ENCODE data around the gene DAPK3. TPM values are rescaled to one million over a fixed set of nuclear protein-coding genes. Genes with fewer than 3 reads are reported as not detected.

DAPK3 gene
- total RNA-seq, 1 experiment from 2014 or later: 121 TPM

DNA sequence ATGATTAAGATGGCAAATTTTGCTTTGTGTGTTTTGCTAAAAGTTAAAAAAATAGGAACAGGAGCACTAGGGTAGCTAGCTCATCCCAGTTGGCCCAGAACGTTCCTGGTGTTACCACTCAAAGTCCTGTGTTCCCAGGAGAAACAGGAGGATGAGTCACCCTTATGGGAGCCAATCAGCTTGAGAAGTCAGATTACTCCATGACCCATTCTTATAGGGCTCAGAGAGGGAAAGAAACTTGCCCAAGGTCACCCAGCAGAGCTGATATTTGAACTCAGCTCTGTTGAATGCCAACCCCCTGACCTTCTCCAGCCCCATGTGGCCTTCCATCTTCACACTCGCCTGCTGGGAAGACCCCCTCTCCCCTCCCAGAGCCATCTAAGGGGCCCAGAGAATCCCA, 25.1 kb downstream of the DAPK3 start:
- no peak overlapping the region for H3T11ph ChIP-seq (ENCODE audit: low read length)
- H3K79me1 ChIP-seq (ENCODE audit: insufficient read depth, low read depth, low read length, poor library complexity, severe bottlenecking): no peaks in the 10 kb centered on the region
- H3K27me3 ChIP-seq (ENCODE audit: insufficient read depth, low read length): no peaks in the 10 kb centered on the region
- peaks cover 0 to 1% of the 10 kb centered on the region in 2 experiments; a peak in 3 of 4 replicates for H3K4me1 Mint-ChIP-seq
- no peaks in the 10 kb centered on the region for H3K9me3 ChIP-seq (ENCODE audit: control insufficient read depth, low read depth, low read length)
- no peak overlapping the region for H2BK120ac ChIP-seq (ENCODE audit: low read depth, low read length, poor library complexity, severe bottlenecking)
- peaks cover 4 to 29% (median 24%) of the 10 kb centered on the region in 3 experiments; a peak in 6 of 7 replicates for H3K36me3 Mint-ChIP-seq (ENCODE audit: insufficient read depth in 1 of 3, low read depth in 3 of 3)
- no peak for DNase-seq
- H3K23ac ChIP-seq (ENCODE audit: insufficient read length, low read depth, low read length): no peak overlapping the region
- no peak overlapping the region for H4K91ac ChIP-seq (ENCODE audit: insufficient read length, low read depth, low read length)
- no peak overlapping the region for H2BK15ac ChIP-seq (ENCODE audit: low read depth, low read length)
- H2BK12ac ChIP-seq (ENCODE audit: insufficient read length, low read depth, low read length): no peak overlapping the region
- H3K79me2 ChIP-seq (ENCODE audit: insufficient read depth, low read length): no peaks in the 10 kb centered on the region
- no peak overlapping the region for H2BK5ac ChIP-seq (ENCODE audit: insufficient read length, low read length)
- no CpG with 5 or more reads among the region's 2 CpGs for WGBS (ENCODE audit: extremely low coverage, insufficient read length, low lambda C conversion rate)
- H3K14ac ChIP-seq (ENCODE audit: insufficient read depth, low read length): no peak overlapping the region
- no peaks in the 10 kb centered on the region for H3K4me1 ChIP-seq (ENCODE audit: insufficient read depth, low read length)
- no peak overlapping the region for H3K4me2 ChIP-seq (ENCODE audit: insufficient read depth, insufficient read length, low read length)
- no peaks in the 10 kb centered on the region; a peak in 1 of 5 replicates for H3K9me3 Mint-ChIP-seq
- no peak overlapping the region for H4K5ac ChIP-seq (ENCODE audit: insufficient read length, low read depth, low read length)
- H3K4me3 Mint-ChIP-seq: no peak overlapping the region
- H3K4ac ChIP-seq (ENCODE audit: low read depth, low read length): no peak overlapping the region
- H4K8ac ChIP-seq (replicated peaks; ENCODE audit: insufficient read length, low read depth, low read length): no peak overlapping the region
- H2BK20ac ChIP-seq (ENCODE audit: low read depth, low read length, poor library complexity, severe bottlenecking): no peak overlapping the region
- no peak overlapping the region for H3K9ac ChIP-seq (ENCODE audit: extremely low read depth, insufficient read length, low read length)
- no peak overlapping the region for H3K27ac Mint-ChIP-seq
- H3K56ac ChIP-seq (ENCODE audit: insufficient read length, low read depth, low read length): no peak overlapping the region
- TF ChIP-seq, protein P1, sequence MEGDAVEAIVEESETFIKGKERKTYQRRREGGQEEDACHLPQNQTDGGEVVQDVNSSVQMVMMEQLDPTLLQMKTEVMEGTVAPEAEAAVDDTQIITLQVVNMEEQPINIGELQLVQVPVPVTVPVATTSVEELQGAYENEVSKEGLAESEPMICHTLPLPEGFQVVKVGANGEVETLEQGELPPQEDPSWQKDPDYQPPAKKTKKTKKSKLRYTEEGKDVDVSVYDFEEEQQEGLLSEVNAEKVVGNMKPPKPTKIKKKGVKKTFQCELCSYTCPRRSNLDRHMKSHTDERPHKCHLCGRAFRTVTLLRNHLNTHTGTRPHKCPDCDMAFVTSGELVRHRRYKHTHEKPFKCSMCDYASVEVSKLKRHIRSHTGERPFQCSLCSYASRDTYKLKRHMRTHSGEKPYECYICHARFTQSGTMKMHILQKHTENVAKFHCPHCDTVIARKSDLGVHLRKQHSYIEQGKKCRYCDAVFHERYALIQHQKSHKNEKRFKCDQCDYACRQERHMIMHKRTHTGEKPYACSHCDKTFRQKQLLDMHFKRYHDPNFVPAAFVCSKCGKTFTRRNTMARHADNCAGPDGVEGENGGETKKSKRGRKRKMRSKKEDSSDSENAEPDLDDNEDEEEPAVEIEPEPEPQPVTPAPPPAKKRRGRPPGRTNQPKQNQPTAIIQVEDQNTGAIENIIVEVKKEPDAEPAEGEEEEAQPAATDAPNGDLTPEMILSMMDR (conservative IDR thresholded peaks at IDR 0.05): no peak
- H2AK5ac ChIP-seq (ENCODE audit: insufficient read length, low read length): no peak overlapping the region
- no peaks in the 10 kb centered on the region for H3K23me2 ChIP-seq (ENCODE audit: insufficient read length, low read depth, low read length, poor library complexity, severe bottlenecking)
- no peak overlapping the region for H3K27ac ChIP-seq (ENCODE audit: insufficient read length, low read depth, low read length)
- H4K20me1 ChIP-seq (ENCODE audit: control insufficient read depth, insufficient read depth, insufficient read length): no peaks in the 10 kb centered on the region
- H3K27me3 Mint-ChIP-seq (ENCODE audit: low read depth): no peaks in the 10 kb centered on the region; the same call in 1 of the 2 replicates
- H3K18ac ChIP-seq (ENCODE audit: insufficient read length, low read depth, low read length): no peak overlapping the region
- H2AFZ ChIP-seq (ENCODE audit: low read length): no peak overlapping the region
